GM20000 (cell line): ENCODE results near the gene PLEKHA8.

Experiments used
- DNase-seq: peaks from one replicate; pipeline ENCODE4 v3.0.0; 2012; ENCODE audit warnings: low spot score
- CTCF ChIP-seq: IDR thresholded peaks from 2 replicates; pipeline ENCODE4 v1.5.1; 2012; ENCODE audit warnings: mild to moderate bottlenecking, control low read depth; ENCODE audit errors: extremely low read depth, missing control alignments

PLEKHA8 gene

GRCh38 chr7:29990931-29991330 lies 37.3 kb upstream of the PLEKHA8 start:
- no peak for DNase-seq
- no peak for TF ChIP-seq CTCF

GRCh38 chr7:29991937-29992336 lies 36.3 kb upstream of the PLEKHA8 start:
- TF ChIP-seq CTCF, result no peak
- DNase-seq, result no peak

GRCh38 chr7:29993140-29993539 lies 35.1 kb upstream of the PLEKHA8 start:
- DNase-seq, result no peak
- no peak for TF ChIP-seq CTCF

GRCh38 chr7:29995652-29996051 lies 32.6 kb upstream of the PLEKHA8 start:
- TF ChIP-seq CTCF, result no peak
- no peak for DNase-seq

- no peak for DNase-seq
- TF ChIP-seq CTCF, result no peak
Measured at GRCh38 chr7:29996321-29996720, 31.9 kb upstream of the PLEKHA8 start.

GRCh38 chr7:29998489-29998888 lies 29.7 kb upstream of the PLEKHA8 start:
- no peak for TF ChIP-seq CTCF
- DNase-seq, result no peak

- no peak for DNase-seq
Measured at GRCh38 chr7:30001998-30002397, 26.2 kb upstream of the PLEKHA8 start.

More at GRCh38 chr7:30001998-30002397, 26.2 kb upstream of the PLEKHA8 start:
- TF ChIP-seq CTCF, result no peak
